Erythroblast (primary cell): ENCODE measurements around the gene GGA2.

ENCODE experiments used
- GATA1 ChIP-seq: IDR thresholded peaks from 2 replicates; pipeline ENCODE4 v1.6.1; 2011; ENCODE audit warnings: low read depth, mild to moderate bottlenecking, control low read depth, low read length, moderate library complexity
- POLR2A ChIP-seq: IDR thresholded peaks from 2 replicates; pipeline ENCODE4 v1.6.1; 2011; ENCODE audit warnings: mild to moderate bottlenecking, low read length

DNA sequence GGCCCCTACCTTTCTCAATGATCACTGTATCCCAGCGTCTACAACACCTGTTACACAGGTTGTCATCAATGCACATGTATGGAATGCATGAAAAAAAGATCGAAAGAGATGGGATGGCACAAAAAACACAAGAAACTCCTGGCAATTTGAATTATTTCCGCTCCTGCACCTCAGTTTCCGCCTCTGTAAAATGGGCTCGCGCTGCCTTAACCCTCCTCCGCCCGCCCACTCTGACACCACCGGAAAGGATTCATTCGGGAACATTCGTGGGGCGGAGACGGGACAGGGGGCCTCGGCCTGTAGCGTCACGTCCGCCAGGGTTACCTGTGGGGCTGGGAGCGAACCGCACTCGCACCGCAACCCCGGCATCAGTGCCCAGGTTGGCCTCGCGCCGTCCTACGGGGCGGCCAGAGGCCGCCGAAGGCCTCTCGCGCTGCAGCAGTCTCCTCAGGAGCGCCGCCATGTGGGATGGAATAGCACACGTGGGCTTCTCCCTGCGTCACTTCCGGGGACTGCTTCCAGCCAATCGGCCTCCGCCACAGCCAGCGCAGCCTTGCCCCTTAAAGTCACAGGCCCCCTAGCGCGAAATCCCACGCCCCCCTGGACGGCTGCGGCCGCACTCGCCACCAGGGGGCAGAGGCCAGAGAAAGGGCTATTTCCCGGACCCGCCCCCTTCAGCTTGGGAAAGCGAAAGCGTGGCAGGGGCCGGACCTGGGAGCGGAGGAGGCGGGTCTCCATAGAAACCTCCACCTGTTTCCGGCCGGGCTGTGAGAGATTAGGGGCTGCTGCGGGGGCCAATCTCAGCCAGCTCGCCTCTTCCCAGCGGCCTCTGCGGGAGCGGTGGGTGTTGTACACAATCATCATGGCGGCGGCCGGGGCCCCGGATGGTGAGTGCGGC lies 46.8 kb upstream of the GGA2 start, which contains the start of the genes EARS2 and UBFD1:
- peak; percentile 67 for TF ChIP-seq POLR2A
- TF ChIP-seq GATA1, result no peak
